OCI-LY1 (cell line): ENCODE results near the gene CC2D1B.

Source experiments
- H2AFZ ChIP-seq: fragments of 200-600 bp; sonication (generic), shearing (Covaris generic); 2 replicates; pipeline ENCODE4 v1.6.0; 2014; ENCODE audit warnings: antibody characterized with exemption, mild to moderate bottlenecking, low read length
- H3F3A ChIP-seq: fragments of 200-600 bp; sonication (generic), shearing (Covaris generic); 2 replicates; pipeline ENCODE4 v1.6.0; 2014; ENCODE audit warnings: mild to moderate bottlenecking, antibody characterized with exemption, low read length, moderate library complexity; ENCODE audit not compliant: insufficient read depth
- H3K27ac ChIP-seq: fragments of 200-600 bp; sonication (generic); 2 replicates; pipeline ENCODE4 v1.5.1; 2014; ENCODE audit warnings: low read length, mixed run types, mild to moderate bottlenecking, low read depth; ENCODE audit not compliant: poor library complexity, severe bottlenecking
- H3K27me3 ChIP-seq: fragments of 200-600 bp; sonication (generic); 2 replicates; pipeline ENCODE4 v1.6.0; 2014; ENCODE audit warnings: antibody characterized with exemption, mild to moderate bottlenecking, low read length, moderate library complexity; ENCODE audit not compliant: insufficient read depth
- H3K36me3 ChIP-seq: fragments of 200-600 bp; sonication (generic); 2 replicates; pipeline ENCODE4 v1.6.1; 2014; ENCODE audit warnings: mild to moderate bottlenecking, antibody characterized with exemption, low read length, moderate library complexity, mixed read lengths; ENCODE audit not compliant: insufficient read depth
- H3K4me1 ChIP-seq: fragments of 200-600 bp; sonication (generic); 2 replicates; pipeline ENCODE4 v1.5.1; 2014; ENCODE audit warnings: mild to moderate bottlenecking, low read length, moderate library complexity; ENCODE audit not compliant: insufficient read depth, severe bottlenecking
- H3K4me2 ChIP-seq: fragments of 200-600 bp; sonication (generic), shearing (Covaris generic); 2 replicates; pipeline ENCODE4 v1.6.1; 2014; ENCODE audit warnings: low read length
- H3K4me3 ChIP-seq: fragments of 200-600 bp; sonication (generic); 2 replicates; pipeline ENCODE4 v1.5.1; 2014; ENCODE audit warnings: low read length, low read depth, mild to moderate bottlenecking, mixed read lengths; ENCODE audit not compliant: poor library complexity, severe bottlenecking
- H3K79me2 ChIP-seq: fragments of 200-600 bp; shearing (Covaris generic); 2 replicates; pipeline ENCODE4 v1.6.1; 2016; ENCODE audit warnings: mixed run types, low read length, mixed read lengths; ENCODE audit not compliant: insufficient read depth
- H3K9ac ChIP-seq: fragments of 200-600 bp; sonication (generic), shearing (Covaris generic); 2 replicates; pipeline ENCODE4 v1.6.1; 2014; ENCODE audit warnings: mild to moderate bottlenecking, low read length, mixed read lengths
- H3K9me2 ChIP-seq: fragments of 200-600 bp; sonication (generic), shearing (Covaris generic); 2 replicates; pipeline ENCODE4 v1.6.1; 2014; ENCODE audit warnings: low read depth, mild to moderate bottlenecking, low read length, mixed read lengths
- H3K9me3 ChIP-seq: fragments of 200-600 bp; shearing (Covaris generic); 2 replicates; pipeline ENCODE4 v1.6.1; 2014; ENCODE audit warnings: low read length, mixed read lengths
- H4K20me1 ChIP-seq: fragments of 200-600 bp; sonication (generic), shearing (Covaris generic); 2 replicates; pipeline ENCODE4 v1.6.0; 2016; ENCODE audit warnings: mild to moderate bottlenecking, low read length; ENCODE audit not compliant: insufficient read depth
- CTCF ChIP-seq: fragments of 200-600 bp; sonication (generic), shearing (Covaris generic); IDR thresholded peaks from 2 replicates; pipeline ENCODE4 v1.5.1; 2017; ENCODE audit warnings: mild to moderate bottlenecking, antibody characterized with exemption, low read length, moderate library complexity, mixed read lengths
- EZH2 ChIP-seq: fragments of 200-600 bp; sonication (generic), shearing (Covaris generic); IDR thresholded peaks from 2 replicates; pipeline ENCODE4 v1.8.0; 2017; ENCODE audit warnings: borderline replicate concordance, mixed run types, mild to moderate bottlenecking, antibody characterized with exemption, low read length, moderate library complexity, mixed read lengths

Gene CC2D1B

DNA sequence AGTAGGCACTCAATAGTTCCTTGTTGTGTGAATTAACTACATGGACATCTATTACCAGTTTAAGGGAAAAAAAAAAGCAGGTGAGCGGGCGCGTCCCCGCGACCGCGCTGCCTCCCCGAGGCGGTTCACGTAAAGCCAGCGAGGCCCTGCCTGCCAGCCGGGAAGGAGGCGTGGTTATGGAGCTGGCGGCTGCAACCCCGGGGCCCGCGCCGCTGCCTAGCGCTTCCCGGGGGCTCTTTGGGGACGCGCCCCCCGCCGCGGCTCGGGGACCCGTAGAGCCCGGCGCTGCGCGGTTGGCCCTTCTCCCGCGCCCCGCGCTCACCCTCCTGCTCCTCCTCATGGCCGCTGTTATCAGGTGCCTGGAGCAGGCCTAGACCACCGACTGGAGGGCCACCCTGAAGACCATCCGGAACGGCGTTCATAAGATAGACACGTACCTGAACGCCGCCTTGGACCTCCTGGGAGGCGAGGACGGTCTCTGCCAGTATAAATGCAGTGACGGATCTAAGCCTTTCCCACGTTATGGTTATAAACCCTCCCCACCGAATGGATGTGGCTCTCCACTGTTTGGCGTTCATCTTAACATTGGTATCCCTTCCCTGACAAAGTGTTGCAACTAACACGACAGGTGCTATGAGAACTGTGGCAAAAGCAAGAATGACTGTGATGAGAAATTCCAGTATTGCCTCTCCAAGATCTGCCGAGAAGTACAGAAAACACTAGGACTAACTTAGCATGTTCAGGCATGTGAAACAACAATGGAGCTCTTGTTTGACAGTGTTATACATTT, 2.6 kb upstream of the CC2D1B start:
- H3K9me2 ChIP-seq, result no peaks in the 10 kb centered on the region
- peak overlapping the region; percentile 68 for H3K27ac ChIP-seq
- H3K9ac ChIP-seq, result peak overlapping the region; percentile 62
- no peaks in the 10 kb centered on the region for H3K27me3 ChIP-seq
- peaks cover 19% of the 10 kb centered on the region for H3K36me3 ChIP-seq
- no peaks in the 10 kb centered on the region for H3K9me3 ChIP-seq
- no peaks in the 10 kb centered on the region for H3F3A ChIP-seq
- TF ChIP-seq CTCF (no peak; the same call in 1 of the 2 replicates), EZH2 (no peak)
- no peaks in the 10 kb centered on the region for H4K20me1 ChIP-seq
- peaks cover 36% of the 10 kb centered on the region for H3K4me1 ChIP-seq
- peaks cover 5% of the 10 kb centered on the region; the same call in 1 of the 2 replicates for H3K79me2 ChIP-seq
- H3K4me3 ChIP-seq, result peak overlapping the region; percentile 59
- H3K4me2 ChIP-seq, result peak overlapping the region; percentile 56
- no peak overlapping the region for H2AFZ ChIP-seq

GRCh38 chr1:52367272-52367671, 1.3 kb upstream of the CC2D1B start:
- no peaks in the 10 kb centered on the region for H3K9me3 ChIP-seq
- H3K27me3 ChIP-seq, result no peaks in the 10 kb centered on the region
- TF ChIP-seq CTCF, result no peak
- no peak for TF ChIP-seq EZH2
- H3K36me3 ChIP-seq, result peaks cover 13% of the 10 kb centered on the region
- no peak overlapping the region for H2AFZ ChIP-seq
- H3K9me2 ChIP-seq, result no peaks in the 10 kb centered on the region
- H3K4me2 ChIP-seq, result no peak overlapping the region; the same call in 1 of the 2 replicates
- no peak overlapping the region for H3K4me3 ChIP-seq
- no peaks in the 10 kb centered on the region for H4K20me1 ChIP-seq
- H3K9ac ChIP-seq, result no peak overlapping the region
- H3K27ac ChIP-seq, result peak overlapping the region; percentile 65
- no peaks in the 10 kb centered on the region for H3F3A ChIP-seq
- peaks cover 5% of the 10 kb centered on the region; the same call in 1 of the 2 replicates for H3K79me2 ChIP-seq
- H3K4me1 ChIP-seq, result peaks cover 36% of the 10 kb centered on the region

GRCh38 chr1:52366517-52366827, 467 bp upstream of the CC2D1B start:
- Histone ChIP-seq H3K9me2 (no peaks in the 10 kb centered on the region), H3K79me2 (peaks cover 5% of the 10 kb centered on the region; the same call in 1 of the 2 replicates), H3K4me3 (peak overlapping the region; percentile 78), H3F3A (no peaks in the 10 kb centered on the region), H3K36me3 (peaks cover 21% of the 10 kb centered on the region), H3K27me3 (no peaks in the 10 kb centered on the region), H3K4me2 (peak overlapping the region; percentile 66), H4K20me1 (no peaks in the 10 kb centered on the region), H2AFZ (peak overlapping the region; percentile 77; the same call in 1 of the 2 replicates), H3K27ac (peak overlapping the region; percentile 65), H3K9me3 (no peaks in the 10 kb centered on the region), H3K4me1 (peaks cover 36% of the 10 kb centered on the region), H3K9ac (peak overlapping the region; percentile 57)
- no peak for TF ChIP-seq EZH2
